HFFc6 (cell line): ENCODE measurements around the gene TIAM2. TPM values are rescaled to one million over a fixed set of nuclear protein-coding genes. Genes with fewer than 3 reads are reported as not detected.

Experiments
- DNase-seq: peaks from one replicate; pipeline ENCODE4 v3.0.0-alpha.2; 2018
- H3K27ac Mint-ChIP-seq: 2 replicates; pipeline ENCODE4 v1.8.0; 2020; ENCODE audit warnings: mild to moderate bottlenecking, mixed read lengths
- H3K27me3 Mint-ChIP-seq: 2 replicates; pipeline ENCODE4 v1.8.0; 2021; ENCODE audit warnings: mild to moderate bottlenecking, moderate library complexity, mixed read lengths; ENCODE audit not compliant: insufficient read depth
- H3K36me3 Mint-ChIP-seq: 2 replicates; pipeline ENCODE4 v1.8.0; 2021; ENCODE audit warnings: low read depth, mixed read lengths
- H3K4me1 Mint-ChIP-seq: 2 replicates; pipeline ENCODE4 v1.8.0; 2020; ENCODE audit warnings: low read depth, mixed read lengths
- H3K4me3 Mint-ChIP-seq: 2 replicates; pipeline ENCODE4 v1.8.0; 2020; ENCODE audit warnings: mild to moderate bottlenecking, moderate library complexity, mixed read lengths
- H3K9me3 Mint-ChIP-seq: 2 replicates; pipeline ENCODE4 v1.8.0; 2020; ENCODE audit warnings: mild to moderate bottlenecking, mixed read lengths
- CTCF ChIP-seq: fragments of 200-600 bp; sonication (generic); IDR thresholded peaks from 2 replicates; pipeline ENCODE4 v1.5.0; 2021; ENCODE audit warnings: antibody characterized with exemption, mild to moderate bottlenecking
- total RNA-seq, 6 experiments: library from RNA; stranded (reverse); fragmentation: NEBNext Ultra II Directional; extraction: Animal tissue kit (Norgen Biotek cat#: 25700); gene quantifications; 2 replicates in 1 of 6; 3 replicates in 5 of 6; pipeline ENCODE4 v1.2.3, GENCODE V29; 2021

The TIAM2 gene
- total RNA-seq, 6 experiments from 2014 or later = 7.2 to 11.2 (median 9.4) TPM

GRCh38 chr6:154980273-154981078 is 14.6 kb upstream of the TIAM2 start:
- DNase-seq = no peak
- H3K27ac Mint-ChIP-seq = no peak overlapping the region
- no peak for TF ChIP-seq CTCF

GRCh38 chr6:154981079-154981870 is 13.8 kb upstream of the TIAM2 start:
- H3K4me3 Mint-ChIP-seq = no peak overlapping the region

More at GRCh38 chr6:154980273-154981078, 14.6 kb upstream of the TIAM2 start:
- Mint-ChIP-seq H3K4me3 (no peak overlapping the region), H3K4me1 (no peaks in the 10 kb centered on the region), H3K27me3 (peaks cover 2% of the 10 kb centered on the region), H3K9me3 (no peaks in the 10 kb centered on the region), H3K36me3 (no peaks in the 10 kb centered on the region)

GRCh38 chr6:154984146-154984545 is 11.0 kb upstream of the TIAM2 start:
- no peak overlapping the region for H3K27ac Mint-ChIP-seq
- TF ChIP-seq CTCF = no peak
- no peak overlapping the region for H3K4me3 Mint-ChIP-seq
- H3K4me1 Mint-ChIP-seq = no peaks in the 10 kb centered on the region
- no peaks in the 10 kb centered on the region for H3K9me3 Mint-ChIP-seq
- peaks cover 7% of the 10 kb centered on the region for H3K27me3 Mint-ChIP-seq
- H3K36me3 Mint-ChIP-seq = no peaks in the 10 kb centered on the region
- DNase-seq = no peak

More at GRCh38 chr6:154981079-154981870, 13.8 kb upstream of the TIAM2 start:
- no peaks in the 10 kb centered on the region for H3K9me3 Mint-ChIP-seq
- peaks cover 2% of the 10 kb centered on the region for H3K27me3 Mint-ChIP-seq
- TF ChIP-seq CTCF = no peak
- H3K36me3 Mint-ChIP-seq = no peaks in the 10 kb centered on the region
- no peaks in the 10 kb centered on the region for H3K4me1 Mint-ChIP-seq
- no peak overlapping the region for H3K27ac Mint-ChIP-seq
- DNase-seq = no peak

GRCh38 chr6:154986787-154987235 is 8.3 kb upstream of the TIAM2 start:
- H3K4me3 Mint-ChIP-seq = no peak overlapping the region
- DNase-seq = no peak
- peaks cover 5% of the 10 kb centered on the region for H3K4me1 Mint-ChIP-seq
- H3K27ac Mint-ChIP-seq = no peak overlapping the region
- peaks cover 5% of the 10 kb centered on the region for H3K27me3 Mint-ChIP-seq
- H3K36me3 Mint-ChIP-seq = no peaks in the 10 kb centered on the region
- TF ChIP-seq CTCF = no peak
- no peaks in the 10 kb centered on the region for H3K9me3 Mint-ChIP-seq

- TF ChIP-seq CTCF = no peak
- peaks cover 5% of the 10 kb centered on the region for H3K27me3 Mint-ChIP-seq
Observed at GRCh38 chr6:154989448-154989847, 5.7 kb upstream of the TIAM2 start.

More at GRCh38 chr6:154989448-154989847, 5.7 kb upstream of the TIAM2 start:
- peaks cover 5% of the 10 kb centered on the region for H3K4me1 Mint-ChIP-seq
- H3K9me3 Mint-ChIP-seq = no peaks in the 10 kb centered on the region
- H3K27ac Mint-ChIP-seq = no peak overlapping the region
- DNase-seq = no peak
- H3K36me3 Mint-ChIP-seq = no peaks in the 10 kb centered on the region
- no peak overlapping the region for H3K4me3 Mint-ChIP-seq
